HL-60/S4 treated with retinoic acid at 250 ng/mL for 4 days and 3 days (cell line): ENCODE measurements around the gene CRK.
"Not testable (repeated sequence)": the region's sequence is repeated elsewhere in the genome, so short reads cannot be mapped to it uniquely, and the experiment has no call there.

ENCODE experiments used
- in situ Hi-C: fragments of 300-500 bp; cut with MboI; formaldehyde crosslinking; loops from 2 replicates; pipeline ENCODE4 v1.7.0; 2022; ENCODE audit warnings: low sequenced_read_pairs

CRK gene

DNA sequence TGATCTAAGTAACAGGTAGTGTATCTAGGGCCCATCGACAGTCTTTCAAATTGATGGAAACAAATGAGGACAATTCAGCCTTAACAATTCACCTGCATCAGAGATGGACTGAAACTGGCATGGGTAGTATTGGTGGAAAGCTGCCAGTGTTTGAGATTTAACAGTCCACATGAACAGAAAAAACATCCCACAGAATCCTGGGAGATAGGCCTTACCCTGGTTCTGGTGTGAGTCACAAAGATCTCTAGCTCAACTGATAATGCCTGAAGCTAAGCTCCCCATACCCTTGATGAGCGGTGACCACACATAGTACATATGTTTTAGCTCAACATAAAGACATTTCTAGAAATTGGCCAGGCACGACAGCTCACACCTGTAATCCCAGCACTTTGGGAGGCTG lies 21.9 kb downstream of the CRK start:
- in situ Hi-C loops = no loop called here

DNA sequence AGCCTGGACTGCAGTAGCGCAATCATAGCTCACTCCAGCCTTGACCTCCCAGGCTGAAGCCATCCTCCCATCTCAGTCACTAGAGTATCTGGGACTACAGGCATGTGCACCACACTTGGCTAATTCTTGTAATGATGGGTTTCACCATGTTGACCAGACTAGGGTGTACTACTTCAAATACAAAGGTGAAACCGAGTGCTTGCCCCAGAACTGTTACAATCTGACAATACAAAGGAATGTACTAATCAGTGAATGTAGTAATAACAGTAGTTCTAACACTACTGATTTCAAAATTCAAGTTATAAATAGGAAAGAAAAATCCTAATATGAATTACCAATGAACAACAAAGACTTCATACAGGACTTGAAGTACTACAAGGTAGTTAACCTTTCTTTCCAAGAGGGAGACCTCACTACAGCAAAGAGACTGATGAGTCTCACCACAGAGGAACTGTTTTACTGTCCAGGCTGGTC lies 24.4 kb downstream of the CRK start:
- in situ Hi-C loops = no loop called here

DNA sequence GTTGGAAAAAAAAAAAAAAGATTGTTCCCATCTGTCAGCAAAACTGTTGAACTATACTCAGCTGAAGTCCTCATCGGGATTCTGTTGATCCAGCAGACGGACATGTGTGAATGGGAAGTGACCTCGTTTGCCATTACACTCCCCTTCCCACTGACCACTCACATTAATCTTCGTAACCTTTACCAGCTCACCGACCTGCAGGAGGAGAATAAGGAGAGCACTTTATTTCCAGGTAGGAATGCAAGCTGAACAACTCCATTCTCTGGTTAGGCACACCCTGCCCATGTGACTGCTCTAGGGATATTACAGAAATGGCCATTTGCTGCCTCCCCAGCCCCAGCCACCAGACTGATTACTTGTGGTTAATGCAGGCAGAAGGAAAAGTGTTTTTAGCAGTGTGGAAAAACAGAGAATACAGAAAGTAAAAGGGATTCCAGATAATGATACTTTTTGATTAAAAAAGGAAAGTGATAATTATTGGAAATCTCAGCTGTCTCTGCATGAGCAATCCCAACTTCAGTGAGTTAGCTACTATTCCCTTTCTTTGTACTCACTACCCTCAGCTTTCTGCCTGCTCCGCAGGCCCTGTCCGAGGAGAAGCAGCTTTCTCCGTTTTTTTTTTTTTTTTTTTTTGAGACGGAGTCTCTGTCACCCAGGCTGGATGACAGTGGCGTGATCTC lies 32.4 kb downstream of the CRK start:
- in situ Hi-C loops = no loop called here

DNA sequence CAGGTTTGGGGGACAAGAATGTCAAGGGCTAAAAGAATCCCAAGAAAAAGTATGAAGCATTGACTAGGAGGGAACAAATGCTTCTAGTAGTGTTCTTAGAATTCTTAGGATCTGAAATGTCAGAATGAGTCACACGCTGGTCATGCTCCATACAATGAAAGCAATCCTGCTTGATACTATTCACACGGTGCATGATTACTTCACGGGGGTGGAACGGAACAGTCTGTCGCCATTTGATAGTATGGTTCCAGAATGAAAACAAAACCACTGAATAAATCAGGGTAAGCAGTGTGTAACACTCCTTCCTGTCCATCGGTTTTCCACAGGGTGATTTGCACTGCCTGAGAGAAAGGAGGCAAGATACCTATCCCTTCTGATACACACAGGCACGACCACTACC lies 33.1 kb downstream of the CRK start:
- in situ Hi-C loops = no loop called here

DNA sequence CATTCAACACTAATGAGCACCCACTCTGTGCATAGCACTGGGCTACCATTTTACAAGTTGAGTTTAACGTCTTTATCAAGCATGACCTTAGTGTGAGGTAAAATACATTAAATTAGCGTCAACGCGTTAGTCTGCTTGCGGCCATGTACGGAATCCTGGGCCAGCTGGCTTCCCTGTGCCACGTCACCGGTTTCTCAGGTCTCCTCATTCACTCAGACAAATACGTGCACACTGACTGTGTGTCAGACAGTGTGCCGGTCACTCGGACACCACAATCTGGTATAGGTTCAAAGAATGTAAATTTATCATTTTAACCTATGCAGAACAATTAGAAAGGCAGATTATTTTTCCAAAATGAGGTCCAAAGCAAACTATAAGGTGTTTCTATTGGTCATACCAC lies 34.6 kb downstream of the CRK start:
- in situ Hi-C loops = no loop called here

DNA sequence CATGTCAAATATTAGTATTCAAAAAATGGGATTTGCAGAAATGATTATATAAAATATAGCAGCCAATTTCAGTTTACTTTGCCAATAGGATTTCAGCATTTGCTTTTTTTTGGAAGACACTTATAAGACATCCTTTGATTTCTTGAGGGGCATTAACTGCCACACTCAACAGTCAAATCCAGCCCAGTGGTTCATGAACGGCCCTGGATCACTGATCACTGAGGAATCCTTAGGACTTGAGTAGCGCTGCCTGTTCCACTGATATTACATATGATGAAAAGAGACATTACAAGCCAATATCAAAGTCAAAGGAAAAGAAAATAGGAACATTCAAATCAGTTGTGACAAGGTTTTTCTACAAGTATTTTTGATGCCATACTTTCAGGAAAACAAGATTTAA lies 35.1 kb downstream of the CRK start:
- in situ Hi-C loops = no loop called here

DNA sequence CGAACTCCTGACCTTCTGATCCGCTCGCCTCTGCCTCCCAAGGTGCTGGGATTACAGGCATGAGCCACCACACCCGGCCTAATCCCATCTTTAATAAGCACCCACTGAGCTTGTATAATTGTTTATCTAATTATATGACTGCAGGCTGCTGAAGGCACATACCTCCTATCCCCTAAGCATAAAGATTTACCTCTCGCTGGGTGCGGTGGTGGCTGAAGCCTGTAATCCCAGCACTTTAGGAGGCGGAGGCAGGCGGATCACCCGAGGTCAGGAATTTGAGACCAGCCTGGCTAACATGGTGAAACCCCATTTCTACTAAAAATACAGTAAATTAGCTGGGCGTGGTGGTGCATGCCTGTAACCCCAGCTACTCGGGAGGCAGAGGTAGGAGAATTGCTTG lies 35.9 kb downstream of the CRK start:
- in situ Hi-C loops = no loop called here

DNA sequence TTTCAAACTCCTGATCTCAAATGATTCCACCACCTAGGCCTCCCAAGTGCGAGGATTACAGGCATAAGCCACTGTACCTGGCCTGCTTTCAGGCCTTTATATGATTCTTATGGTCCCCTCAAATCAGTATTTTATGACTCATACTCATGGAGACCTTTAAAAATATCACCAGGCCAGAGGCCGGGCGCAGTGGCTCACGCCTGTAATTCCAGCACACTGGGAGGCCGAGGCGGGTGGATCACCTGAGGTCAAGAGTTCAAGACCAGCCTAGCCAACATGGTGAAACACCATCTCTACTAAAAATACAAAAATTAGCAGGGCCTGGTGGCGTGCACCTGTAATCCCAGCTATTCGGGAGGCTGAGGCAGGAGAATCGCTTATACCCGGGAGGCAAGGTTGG lies 37.6 kb downstream of the CRK start:
- in situ Hi-C loops = not testable (repeated sequence)

DNA sequence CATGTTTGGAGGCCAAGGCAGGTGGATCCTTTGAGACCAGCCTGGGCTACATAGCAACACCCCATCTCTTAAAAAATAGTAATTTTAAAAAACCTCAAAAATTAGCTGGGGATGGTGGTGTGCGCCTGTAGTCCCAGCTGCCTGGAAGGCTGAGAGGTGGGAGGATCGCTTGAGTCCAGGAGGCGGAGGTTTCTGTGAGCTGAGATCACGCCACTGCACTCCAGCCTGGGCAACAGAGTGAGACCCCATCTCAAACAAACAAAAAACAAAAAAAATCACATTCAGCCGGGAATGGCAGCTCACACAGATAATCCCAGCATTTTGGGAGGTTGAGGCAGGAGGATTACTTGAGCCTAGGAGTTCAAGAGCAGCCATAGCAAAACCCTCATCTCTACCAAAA lies 39.6 kb downstream of the CRK start:
- in situ Hi-C loops = no loop called here

DNA sequence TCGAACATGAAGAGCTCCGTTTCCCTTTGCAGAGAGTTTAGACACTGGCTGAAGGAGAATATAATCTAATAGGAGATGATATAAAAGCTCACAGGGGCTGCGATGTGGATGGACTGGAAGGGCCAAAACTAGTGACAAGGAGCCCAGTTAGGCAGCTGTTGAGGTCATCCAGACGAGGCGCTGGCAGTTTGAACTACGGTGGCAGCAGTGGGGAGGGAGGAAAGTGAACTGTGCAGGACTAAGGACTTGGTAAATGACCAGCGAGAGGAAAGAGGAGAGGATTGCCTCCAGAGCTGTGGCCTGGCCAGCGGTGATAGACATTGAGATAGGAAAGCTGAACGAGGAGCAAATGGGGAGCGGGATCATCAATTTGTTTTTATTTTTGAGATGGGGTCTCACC lies 41.4 kb downstream of the CRK start:
- in situ Hi-C loops = no loop called here

DNA sequence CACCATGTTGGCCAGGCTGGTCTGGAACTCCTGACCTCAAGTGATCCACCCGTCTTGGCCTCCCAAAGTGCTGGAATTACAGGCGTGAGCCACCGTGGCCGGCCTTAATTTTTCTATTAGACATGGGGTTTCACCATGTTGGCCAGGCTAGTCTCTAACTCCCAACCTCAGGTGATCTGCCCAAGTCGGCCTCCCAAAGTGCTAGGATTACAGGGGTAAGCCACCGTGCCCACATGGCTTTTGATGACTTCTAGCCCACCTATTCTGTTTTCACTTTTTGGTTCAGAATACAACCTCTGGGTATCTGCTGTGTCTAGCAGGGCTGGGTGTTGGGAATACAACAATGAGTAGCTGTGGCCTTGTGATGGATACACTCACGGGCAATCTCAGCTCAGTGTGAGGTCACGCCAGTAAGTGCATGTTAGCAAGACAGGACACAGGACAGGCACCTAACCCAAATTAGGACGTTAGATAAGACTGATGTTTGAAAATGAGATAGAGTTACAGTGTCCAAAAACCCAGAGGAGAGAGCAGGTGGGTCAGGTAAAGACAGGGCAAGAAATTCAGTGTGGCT lies 41.9 kb downstream of the CRK start:
- in situ Hi-C loops = no loop called here

DNA sequence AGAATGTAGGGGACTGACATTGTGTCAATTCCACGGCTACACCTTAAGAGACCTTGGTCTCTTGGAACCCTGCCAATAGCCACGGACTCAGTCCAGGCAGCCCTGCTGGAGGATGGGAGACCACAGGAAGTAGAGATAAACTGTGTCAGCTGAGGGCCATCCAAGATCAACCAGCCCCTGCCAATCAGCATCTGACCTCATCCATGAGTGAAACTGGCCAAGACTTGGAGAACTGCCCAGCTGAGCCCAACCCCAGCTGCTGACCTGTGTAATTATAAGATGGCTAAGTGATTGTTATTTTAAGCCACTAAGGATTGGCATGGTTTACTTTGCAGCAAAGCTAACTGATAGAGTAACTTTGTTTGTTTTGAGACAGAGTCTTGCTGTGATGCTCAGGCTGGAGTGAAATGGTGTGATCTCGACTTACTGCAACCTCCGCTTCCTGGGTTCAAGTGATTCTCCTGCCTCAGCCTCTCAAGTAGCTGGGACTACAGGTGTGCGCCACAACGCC lies 42.7 kb downstream of the CRK start:
- in situ Hi-C loops = no loop called here

DNA sequence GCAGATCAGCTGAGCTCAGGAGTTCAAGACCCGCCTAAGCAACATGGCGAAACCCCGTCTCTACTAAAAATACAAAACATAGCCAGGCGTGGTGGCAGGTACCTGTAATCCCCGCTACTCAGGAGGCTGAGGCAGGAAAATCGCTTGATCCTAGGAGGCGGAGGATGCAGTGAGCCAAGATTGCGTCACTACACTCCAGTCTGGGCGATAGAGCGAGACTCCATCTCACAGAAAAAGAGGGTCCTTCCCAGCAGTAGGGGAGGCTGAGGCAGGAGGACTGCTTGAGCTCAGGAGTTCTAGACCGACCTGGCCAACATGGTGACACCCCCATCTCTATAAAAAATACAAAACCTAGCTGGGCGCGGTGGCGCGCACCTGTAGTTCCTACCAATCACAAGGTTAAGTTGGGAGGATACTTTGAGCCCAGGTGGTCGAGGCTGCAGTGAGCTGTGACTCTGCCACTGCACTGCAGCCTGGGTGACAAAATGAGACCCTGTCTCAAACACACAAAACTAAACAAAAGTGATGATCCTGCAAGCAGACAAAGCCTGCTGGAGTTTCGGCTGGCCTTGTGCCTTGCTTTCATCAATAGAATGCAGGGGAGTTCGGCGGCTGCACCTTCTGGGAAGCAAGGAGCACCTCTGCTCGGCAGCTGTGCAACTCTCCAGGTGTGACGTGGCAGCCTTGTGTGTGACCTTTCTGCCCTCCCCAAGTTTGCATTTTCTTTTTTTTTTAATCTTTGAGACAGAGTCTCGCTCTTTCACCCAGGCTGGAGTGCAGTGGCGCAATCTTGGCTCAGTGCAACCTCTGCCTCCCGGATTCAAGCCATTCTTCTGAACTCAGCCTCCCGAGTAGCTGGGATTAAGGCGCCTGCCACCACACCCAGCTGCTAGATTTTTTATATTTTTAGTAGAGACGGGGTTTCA lies 43.6 kb downstream of the CRK start:
- in situ Hi-C loops = no loop called here

DNA sequence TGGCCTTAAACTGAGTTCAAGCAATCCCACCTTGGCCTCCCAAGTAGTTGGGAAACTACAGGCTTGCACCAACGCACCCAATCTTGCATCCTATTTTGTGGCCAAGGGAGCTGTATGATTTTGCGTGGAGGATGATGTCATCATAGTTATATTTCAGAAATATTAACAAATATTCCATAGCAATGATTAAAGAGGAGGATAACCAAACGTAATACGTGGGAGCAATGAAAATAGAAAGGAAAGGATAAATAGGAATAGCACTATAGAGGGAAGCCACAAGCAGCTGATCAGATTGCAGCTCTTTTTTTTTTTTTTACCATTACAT lies 53.8 kb downstream of the CRK start:
- in situ Hi-C loops = no loop called here

DNA sequence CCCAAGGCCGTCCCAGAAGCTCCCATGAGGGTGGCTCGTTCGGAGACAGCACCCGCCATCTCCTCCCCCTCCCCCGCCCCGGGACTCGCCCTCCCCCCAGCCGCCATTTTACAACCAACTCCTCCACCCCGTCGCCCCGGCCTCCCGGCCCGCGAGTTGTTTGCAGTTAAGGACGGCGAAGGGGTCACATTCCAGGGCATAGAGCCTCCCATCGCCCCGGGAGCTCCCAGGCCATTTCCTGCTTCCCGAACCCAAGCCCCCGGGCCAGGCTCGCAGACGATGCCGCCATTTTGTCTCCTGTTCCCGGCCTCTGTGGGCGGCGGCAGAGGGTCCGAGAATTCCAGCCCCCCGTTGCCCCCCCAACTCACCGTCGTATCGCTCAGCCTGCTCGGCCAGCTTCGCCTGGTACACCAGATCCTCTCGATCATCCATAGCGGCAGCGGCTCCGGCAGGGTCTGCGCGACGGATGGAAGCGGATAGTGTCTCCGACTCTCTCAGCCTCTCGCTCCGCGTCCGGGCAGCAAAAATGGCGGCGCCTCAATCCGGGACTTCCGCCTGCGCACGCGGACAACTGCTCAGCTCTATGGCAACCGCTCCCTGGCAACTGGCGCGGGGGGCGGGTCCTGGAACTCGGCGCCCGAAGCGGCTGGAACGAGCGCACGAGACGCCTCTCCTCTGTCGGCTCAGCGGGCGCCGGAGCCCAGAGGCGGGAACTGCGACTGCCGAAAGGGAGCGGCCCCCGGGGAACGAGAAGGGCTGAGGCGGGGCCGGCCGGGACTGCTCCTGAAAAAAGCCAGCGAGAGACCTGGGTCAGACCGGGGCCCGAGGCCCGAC lies 56.1 kb downstream of the CRK start, which contains the start of gene YWHAE:
YWHAE (minus strand) TSS at position 544 of the 834 bp plus-strand sequence; CDS start at position 432, 112 bp downstream.
- in situ Hi-C loops = no loop called here

DNA sequence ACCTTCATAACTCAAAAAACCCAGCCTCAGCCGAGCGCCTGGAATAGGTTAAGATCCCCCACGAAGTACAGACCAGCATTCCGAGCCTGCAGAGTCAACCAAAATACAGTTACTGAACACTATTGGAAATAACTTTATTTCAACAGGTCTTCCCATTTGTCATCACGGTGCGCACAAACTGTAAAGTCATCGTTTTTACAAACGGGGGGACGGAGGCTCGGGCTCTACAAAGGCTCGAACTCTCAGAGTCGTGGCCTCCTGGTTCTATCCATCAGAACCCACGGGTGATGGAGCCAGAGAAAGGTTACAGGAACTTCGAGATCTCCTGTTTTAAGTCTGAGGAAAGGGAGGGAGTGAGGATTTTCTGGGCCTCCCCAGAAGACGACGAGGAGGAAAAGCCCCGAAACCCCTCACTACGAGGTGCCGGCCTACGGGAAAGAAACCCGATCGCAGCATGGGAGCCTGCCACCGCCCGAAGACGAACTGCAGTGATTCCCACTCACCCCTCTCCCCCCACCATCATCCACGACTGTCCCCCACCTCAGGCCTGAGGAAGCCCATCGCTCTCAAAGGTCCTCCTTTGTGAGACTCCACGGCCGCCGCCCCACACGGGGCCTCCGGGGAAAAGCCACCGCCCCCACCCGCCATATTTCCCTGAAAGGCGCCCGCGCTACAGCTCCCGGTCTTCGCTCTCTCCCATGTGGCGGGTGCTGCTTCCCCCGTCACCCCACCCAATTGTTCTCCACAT lies 56.9 kb downstream of the CRK start:
- in situ Hi-C loops = no loop called here

DNA sequence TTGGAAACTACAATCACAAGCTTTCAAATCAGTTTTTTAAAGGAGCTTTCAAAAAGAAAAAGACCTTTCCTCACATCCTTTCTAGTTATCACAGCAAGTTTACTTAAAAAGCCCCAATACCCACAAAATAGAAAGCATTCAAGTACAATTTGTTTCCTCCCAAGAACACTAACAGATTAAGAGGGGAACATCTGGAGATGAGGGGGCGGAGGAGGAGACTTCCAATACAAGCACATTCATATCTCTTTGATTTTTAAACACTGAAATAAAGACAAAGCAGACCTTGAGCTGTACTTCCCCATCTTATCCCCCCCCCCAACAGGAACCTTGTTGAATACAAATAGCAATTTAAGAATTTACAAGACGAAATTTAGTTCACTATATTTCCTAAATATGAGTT lies 58.0 kb downstream of the CRK start:
- in situ Hi-C loops = no loop called here

DNA sequence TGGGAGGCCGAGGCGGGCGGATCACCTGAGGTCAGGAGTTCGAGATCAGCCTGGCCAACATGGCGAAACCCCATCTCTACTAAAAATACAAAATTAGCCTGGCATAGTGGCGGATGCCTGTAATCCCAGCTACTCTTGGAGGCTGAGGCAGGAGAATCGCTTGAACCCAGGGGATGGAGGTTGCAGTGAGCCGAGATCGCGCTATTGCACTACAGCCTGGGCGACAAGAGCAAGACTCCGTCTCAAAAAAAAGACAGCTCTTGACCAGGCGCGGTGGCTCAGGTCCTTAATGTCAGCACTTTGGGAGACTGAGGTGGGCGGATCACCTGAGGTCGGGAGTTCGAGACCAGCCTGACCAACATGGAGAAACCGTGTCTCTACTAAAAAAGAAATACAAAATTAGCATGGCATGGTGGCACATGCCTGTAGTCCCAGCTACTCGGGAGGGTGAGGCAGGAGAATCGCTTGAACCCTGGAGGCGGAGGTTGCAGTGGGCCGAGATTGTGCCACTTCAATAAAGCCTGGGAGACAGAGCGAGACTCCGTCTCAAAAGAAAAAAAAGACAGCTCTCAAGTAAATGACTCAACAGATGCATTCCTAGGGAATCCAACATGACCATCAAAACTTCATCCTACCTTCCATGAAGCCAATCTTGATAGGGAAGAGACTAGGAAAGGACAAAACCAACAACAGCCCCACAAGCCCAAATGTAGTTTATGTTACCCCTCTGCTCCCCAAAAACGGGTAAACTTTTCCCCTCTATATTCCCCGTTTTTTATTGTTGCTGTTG lies 60.0 kb downstream of the CRK start:
- in situ Hi-C loops = not testable (repeated sequence)

DNA sequence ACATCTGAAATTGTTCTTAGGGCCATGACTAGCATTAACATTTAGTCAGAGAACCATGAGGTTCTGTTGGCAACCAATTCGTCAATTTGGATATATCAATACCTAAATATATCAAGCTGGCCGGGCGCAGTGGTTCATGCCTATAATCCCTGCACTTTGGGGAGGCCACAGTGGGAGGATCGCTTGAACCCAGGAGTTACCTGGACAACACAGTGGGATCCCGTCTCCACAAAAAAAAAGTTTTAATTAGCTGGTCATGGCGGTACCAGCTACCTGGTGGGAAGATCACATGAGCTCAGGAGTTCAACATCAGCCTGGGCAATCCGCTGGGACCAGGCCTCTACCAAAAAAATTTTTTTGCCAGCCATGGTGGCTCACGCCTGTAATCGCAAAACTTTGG lies 64.5 kb downstream of the CRK start:
- in situ Hi-C loops = no loop called here
